ENCODE results near the gene OSBPL5.
"Not testable (repeated sequence)": the region's sequence is repeated elsewhere in the genome, so short reads cannot be mapped to it uniquely, and the experiment has no call there.

DNA sequence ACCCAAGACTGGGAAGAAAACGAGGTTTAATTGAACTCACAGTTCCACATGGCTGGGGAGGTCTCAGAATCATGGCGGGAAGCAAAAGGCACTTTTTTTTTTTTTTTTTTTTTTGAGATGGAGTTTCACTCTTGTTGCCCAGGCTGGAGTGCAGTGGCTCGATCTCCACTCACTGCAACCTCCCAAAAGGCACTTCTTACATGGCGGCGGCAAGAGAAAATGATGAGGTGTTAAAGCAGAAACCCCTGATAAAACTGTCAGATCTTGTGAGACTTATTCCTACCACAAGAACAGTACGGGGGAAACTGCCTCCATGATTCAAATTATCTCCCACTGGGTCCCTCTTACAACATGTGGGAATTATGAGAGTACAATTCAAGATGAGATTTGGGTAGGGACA lies 100.4 kb downstream of the OSBPL5 start:
- TF ChIP-seq, protein P1, sequence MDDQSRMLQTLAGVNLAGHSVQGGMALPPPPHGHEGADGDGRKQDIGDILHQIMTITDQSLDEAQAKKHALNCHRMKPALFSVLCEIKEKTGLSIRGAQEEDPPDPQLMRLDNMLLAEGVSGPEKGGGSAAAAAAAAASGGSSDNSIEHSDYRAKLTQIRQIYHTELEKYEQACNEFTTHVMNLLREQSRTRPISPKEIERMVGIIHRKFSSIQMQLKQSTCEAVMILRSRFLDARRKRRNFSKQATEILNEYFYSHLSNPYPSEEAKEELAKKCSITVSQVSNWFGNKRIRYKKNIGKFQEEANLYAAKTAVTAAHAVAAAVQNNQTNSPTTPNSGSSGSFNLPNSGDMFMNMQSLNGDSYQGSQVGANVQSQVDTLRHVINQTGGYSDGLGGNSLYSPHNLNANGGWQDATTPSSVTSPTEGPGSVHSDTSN (IDR thresholded peaks at IDR 0.05): not testable (repeated sequence)
- not testable (repeated sequence) for TF ChIP-seq CHD4 (IDR thresholded peaks at IDR 0.05; ENCODE audit: borderline replicate concordance); JUN (IDR thresholded peaks at IDR 0.05); SREBF2 (IDR thresholded peaks at IDR 0.05); CHD2 (IDR thresholded peaks at IDR 0.05; ENCODE audit: low read length, partially characterized antibody)
